GM12891 (cell line): ENCODE results near the gene NRG2.

ENCODE experiments used
- PAX5 ChIP-seq: IDR thresholded peaks from 2 replicates; pipeline ENCODE4 v1.6.1; 2011; ENCODE audit warnings: low read length, moderate library complexity, mild to moderate bottlenecking; ENCODE audit not compliant: insufficient read depth, severe bottlenecking
- POLR2A ChIP-seq: IDR thresholded peaks from 2 replicates; pipeline ENCODE4 v1.6.1; 2011; ENCODE audit warnings: low read depth, low read length, control low read depth
- POLR2AphosphoS5 ChIP-seq: IDR thresholded peaks from 2 replicates; pipeline ENCODE4 v1.6.1; 2011; ENCODE audit warnings: low read depth, low read length, control low read depth
- TAF1 ChIP-seq: IDR thresholded peaks from 2 replicates; pipeline ENCODE4 v1.6.1; 2011; ENCODE audit warnings: low read depth, low read length, control low read depth

DNA sequence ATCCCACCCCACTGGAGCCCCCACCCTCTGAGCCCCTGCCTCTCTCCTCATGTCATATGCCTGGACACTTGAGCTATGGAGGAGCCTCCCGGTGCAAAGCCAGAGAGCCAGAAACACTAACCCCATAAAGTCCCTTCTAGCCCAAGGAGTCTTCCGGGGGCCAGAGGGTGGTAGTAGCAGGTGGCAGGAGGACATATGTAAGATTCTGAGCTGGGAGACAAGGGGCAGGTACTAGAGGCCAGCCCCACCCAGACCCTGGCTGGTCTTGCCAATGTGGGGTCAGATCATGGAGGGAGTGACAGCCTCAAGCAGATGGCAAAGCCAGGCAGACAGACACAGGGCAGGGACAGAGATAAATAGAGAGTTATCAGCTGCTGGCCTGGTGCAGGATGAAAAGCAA, 184.1 kb downstream of the NRG2 start:
- no peak for TF ChIP-seq POLR2A
- TF ChIP-seq POLR2AphosphoS5: no peak
- no peak for TF ChIP-seq PAX5
- no peak for TF ChIP-seq TAF1
